Stimulated activated CD8-positive, alpha-beta memory T cell treated with anti-CD3 and anti-CD28 coated beads, Interleukin-12 subunit alpha, Interleukin-12 subunit beta, amount 100 ng/mL, for 4 hours (primary cell): Measurements from ENCODE around the gene ORAI3.

Source experiments
- DNase-seq: peaks from one replicate; pipeline ENCODE4 v3.0.0-alpha.2; 2020; ENCODE audit warnings: low read depth

ORAI3 gene

GRCh38 chr16:30971298-30971697 lies 22.4 kb downstream of the ORAI3 start:
- DNase-seq: no peak

- DNase-seq: no peak
Measured at GRCh38 chr16:30972872-30973271, 24.0 kb downstream of the ORAI3 start.

DNA sequence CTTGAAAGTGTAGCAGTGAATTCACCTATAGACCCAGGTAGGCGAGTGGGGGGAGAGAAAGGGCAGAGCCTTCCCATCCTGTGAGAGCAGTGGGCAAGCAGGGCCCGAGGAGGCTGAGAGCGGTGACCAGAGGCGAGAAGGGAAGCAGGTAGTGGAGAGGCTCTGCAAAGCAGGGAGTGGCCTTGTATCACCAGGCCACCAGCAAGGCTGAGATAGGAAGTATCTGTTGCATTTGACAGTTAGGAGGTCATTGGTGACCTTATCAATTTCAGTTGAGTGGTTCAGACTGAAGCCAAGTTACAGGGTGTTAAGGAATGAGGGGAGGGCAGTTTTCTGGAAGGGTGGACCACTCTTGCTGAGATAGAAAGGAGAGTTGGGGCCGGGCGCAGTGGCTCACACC lies 25.5 kb downstream of the ORAI3 start:
- no peak for DNase-seq

- no peak for DNase-seq
Measured at GRCh38 chr16:30976486-30976885, 27.6 kb downstream of the ORAI3 start.

DNA sequence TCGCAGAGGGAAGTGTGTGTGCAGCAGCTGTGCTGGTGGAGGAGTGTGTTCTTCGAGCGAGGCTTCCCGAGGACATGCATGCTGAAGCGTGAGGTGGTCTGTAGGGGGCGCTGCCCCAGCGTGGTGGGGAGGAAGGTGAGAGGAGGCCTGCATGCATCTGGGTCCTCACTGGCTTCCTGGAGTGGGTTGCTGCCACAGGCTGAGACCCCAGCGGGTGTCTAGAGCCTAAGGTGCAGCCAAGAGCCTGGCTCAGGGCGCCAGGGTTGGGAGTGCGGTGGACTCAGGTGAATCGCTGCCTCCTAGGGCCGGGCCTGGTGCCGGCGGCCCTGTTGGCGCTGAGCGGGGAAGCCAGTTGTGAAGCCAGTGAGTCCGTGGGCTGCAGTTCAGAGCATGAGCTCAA lies 28.6 kb downstream of the ORAI3 start:
- no peak for DNase-seq

DNA sequence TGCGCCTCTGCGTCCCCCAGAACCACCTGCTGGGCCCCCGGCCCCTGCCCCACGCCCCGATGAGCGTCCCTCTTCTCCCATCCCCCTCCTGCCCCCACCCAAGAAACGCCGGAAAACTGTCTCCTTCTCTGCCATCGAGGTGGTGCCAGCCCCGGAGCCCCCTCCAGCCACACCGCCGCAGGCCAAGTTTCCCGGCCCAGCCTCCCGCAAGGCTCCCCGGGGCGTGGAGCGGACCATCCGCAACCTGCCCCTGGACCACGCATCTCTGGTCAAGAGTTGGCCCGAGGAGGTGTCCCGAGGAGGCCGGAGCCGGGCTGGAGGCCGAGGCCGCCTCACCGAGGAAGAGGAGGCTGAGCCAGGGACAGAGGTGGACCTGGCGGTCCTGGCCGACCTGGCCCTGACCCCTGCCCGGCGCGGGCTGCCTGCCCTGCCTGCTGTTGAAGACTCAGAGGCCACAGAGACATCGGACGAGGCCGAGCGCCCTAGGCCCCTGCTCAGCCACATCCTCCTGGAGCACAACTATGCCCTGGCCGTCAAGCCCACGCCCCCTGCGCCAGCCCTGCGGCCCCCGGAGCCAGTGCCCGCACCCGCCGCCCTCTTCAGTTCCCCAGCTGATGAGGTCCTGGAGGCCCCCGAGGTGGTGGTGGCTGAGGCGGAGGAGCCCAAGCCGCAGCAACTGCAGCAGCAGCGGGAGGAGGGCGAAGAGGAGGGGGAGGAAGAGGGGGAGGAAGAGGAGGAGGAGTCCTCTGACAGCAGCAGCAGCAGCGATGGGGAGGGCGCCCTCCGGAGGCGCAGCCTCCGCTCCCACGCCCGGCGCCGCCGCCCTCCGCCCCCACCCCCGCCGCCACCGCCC lies 30.5 kb downstream of the ORAI3 start:
- no peak for DNase-seq

DNA sequence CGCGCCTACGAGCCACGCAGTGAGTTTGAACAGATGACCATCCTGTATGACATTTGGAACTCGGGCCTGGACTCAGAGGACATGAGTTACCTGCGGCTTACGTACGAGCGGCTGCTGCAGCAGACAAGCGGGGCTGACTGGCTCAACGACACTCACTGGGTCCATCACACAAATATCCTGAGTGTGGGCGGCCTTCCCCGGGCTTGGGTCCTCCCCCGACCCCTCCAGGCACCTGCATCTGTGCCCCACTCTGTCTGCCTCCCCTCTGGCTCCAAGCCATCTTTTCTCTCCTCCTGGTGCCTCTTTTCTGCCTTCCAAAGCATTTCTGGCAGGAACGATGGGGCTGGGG lies 31.1 kb downstream of the ORAI3 start:
- DNase-seq: no peak

- DNase-seq: no peak
Measured at GRCh38 chr16:30980434-30980833, 31.6 kb downstream of the ORAI3 start.

- no peak for DNase-seq
Measured at GRCh38 chr16:30980959-30981358, 32.1 kb downstream of the ORAI3 start.

DNA sequence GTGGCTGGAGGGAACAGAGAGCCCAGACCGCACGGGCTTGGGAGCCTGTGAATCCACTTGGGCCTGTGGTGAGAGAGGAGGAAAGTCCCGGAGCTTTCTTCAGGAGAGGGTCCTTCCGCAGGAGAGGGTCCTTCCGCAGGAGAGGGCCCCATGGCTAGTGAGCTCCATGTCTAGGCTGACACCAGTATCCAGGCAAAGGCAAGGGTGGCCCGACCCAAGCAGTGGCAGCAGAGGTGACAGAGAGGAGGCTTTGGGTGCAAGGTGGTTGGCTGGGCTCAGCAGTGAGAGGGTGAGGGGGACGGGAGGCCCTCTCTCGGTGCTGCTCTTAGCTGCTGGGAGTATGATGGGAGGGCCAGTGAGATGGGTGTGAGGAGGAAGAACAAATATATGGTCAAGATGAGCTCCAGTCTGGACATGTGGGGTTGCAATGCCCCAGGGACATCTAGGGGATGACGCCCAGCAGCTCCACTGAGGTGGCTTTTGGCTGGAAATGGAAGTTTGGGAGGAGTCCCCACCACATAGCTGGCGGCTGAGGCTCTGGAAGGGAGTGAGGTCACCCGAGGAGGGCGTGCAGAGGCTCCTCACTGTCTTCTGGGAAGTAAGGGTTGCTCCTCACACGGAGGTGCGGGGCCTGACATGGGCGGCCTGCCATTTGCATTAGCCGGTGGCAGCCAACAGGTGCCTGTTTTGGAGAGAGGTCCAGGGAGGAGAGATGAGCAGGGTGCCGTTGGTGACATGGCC lies 33.9 kb downstream of the ORAI3 start:
- DNase-seq: no peak

- no peak for DNase-seq
Measured at GRCh38 chr16:30983289-30983889, 34.5 kb downstream of the ORAI3 start.

DNA sequence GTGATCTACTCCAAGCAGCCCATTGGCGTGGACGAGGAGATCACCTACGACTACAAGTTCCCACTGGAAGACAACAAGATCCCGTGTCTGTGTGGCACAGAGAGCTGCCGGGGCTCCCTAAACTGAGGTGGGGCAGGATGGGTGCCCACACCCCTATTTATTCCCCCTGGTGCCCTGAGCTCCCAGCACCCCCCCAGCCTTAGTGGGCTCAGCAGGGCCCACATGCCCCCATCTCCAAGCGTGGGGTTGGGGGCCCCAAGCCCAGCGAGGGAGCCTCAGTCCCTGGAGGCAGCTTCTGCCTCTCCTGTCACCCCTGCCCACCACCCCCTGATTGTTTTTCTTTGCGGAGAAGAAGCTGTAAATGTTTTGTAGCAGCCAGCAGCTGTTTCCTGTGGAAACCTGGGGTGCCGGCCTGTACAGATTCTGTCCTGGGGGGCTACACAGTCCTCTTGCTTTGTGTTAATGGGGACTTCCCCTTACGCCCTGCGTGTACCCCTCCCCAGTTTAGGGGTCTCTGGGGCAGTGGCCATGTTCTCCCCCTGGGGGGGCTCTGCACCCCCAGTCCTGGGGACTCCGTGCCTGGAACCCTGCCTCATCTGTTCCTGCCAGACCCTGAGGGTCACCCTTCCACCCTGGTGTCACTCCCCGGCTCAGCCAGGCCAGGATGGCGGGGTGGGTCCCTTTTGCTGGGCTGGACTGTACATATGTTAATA lies 35.2 kb downstream of the ORAI3 start:
- no peak for DNase-seq

- DNase-seq: peak; percentile 55
Measured at GRCh38 chr16:30984669-30985400, 36.0 kb downstream of the ORAI3 start, which contains the start of gene HSD3B7. Gene HSD3B7, plus strand, starts transcription at chr16:30985207. Its CDS starts 452 bp downstream, at chr16:30985659.

DNA sequence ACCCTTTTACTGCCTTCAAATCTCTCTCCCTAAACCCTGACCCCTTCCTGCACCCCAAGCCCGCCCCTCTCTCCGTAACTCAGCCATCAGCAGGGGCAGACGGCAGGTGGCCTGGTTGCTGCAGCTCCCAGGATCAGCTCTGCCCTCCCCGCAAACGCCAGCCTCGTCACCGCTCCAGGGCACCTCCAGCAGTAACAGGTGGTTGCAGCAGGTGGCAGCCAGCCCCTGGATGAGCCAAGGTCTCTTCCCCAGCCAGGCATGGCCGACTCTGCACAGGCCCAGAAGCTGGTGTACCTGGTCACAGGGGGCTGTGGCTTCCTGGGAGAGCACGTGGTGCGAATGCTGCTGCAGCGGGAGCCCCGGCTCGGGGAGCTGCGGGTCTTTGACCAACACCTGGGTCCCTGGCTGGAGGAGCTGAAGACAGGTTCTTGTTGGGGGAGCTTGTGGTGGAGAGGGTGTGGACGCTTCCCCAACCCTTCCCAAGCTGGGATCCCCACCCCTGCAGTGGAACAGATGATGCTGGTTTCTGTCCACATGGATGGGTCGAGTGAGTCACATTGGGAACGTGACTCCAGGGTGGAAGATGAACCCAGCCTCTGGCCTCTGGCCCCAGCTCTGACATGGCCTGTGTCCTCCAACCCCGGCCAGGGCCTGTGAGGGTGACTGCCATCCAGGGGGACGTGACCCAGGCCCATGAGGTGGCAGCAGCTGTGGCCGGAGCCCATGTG lies 36.7 kb downstream of the ORAI3 start:
- no peak for DNase-seq

- DNase-seq: no peak
Measured at GRCh38 chr16:30986129-30986991, 37.5 kb downstream of the ORAI3 start.

- no peak for DNase-seq
Measured at GRCh38 chr16:30987581-30988190, 38.8 kb downstream of the ORAI3 start.

- DNase-seq: no peak
Measured at GRCh38 chr16:30989469-30990047, 40.7 kb downstream of the ORAI3 start.

GRCh38 chr16:30990105-30990504 lies 41.2 kb downstream of the ORAI3 start:
- no peak for DNase-seq

DNA sequence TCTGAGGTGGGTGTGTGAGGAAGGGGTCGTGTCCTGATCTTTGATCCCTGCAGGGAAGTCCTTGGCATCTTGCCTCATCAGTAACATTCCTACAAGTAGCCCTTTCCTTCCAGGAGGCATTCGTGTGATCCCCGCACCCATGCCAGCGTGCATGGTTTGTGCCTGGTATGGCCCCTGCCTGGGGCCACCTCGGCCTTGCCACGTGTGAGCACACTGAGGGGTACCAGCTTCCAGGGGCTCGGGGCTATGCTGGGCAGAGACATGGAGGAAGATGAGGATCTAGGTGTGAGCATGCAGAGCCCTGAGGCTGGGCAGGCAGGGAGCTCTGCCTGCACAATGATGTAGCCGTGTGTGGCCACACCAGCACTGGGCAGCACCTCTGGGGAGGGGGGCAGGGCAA lies 42.2 kb downstream of the ORAI3 start:
- DNase-seq: no peak
